ENCODE data around the gene TRAM2. TPM values are rescaled to one million over a fixed set of nuclear protein-coding genes. Genes with fewer than 3 reads are reported as not detected.

Gene TRAM2
- total and polyA plus RNA-seq, 10 of the 15 experiments (the other 5 are each of a cell fraction or from before 2014, with no cell fraction given), result 2.5 to 15.0 (median 11.0) TPM

DNA sequence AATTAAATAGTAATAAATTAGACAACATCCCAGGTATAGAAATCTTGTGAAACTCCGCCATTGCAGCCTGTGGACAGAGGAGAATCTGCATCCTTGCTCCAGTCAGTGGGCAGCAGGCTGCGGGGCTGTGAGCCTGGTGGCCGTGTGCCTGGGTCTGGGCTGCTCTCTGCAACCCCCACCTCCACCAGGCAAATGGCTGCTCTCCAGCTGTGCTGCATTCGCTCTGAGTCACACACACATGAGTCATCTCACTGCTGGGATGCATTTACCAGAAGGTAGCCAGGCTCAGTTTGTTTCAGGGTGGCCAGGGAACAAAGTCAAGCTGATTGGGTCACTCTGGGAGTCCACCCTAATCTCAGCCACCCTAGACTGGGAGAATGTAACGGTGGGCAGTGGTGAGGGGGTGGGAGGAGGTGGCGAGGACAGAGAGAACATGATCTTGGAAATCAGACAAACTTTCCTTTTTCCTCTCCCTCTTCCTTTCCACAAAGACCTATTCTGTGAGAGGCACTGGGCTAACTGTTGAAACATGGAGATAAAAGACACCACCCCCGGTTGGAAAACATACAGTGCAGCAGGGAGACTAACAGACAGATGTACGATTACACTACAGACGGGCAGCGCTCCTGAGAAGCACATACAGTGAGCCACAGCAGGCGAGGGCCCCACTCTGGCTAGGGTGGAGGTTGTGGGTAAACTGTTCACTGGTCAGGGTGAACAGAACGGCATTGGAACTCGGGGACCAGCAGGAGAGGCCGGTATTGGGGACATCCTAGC, 59.2 kb downstream of the TRAM2 start:
- WGBS (ENCODE audit: insufficient coverage, insufficient replicate concordance, low lambda C conversion rate, missing lambda C conversion rate), result 58% methylated on average over 14 of the region's 14 CpGs
- H3K4me2 ChIP-seq (ENCODE audit: control insufficient read depth, insufficient read depth), result peak overlapping the region; percentile 41; the same call in 1 of the 2 replicates
- H3K36me3 ChIP-seq (ENCODE audit: control insufficient read depth in 2 of 2, insufficient read depth in 2 of 2, low read length in 1 of 2), result peaks cover 7 to 10% of the 10 kb centered on the region in 2 experiments; a peak in 2 of 4 replicates
- no peaks in the 10 kb centered on the region for H4K20me1 ChIP-seq (ENCODE audit: control insufficient read depth, insufficient read depth)
- H3K27me3 ChIP-seq (replicated peaks in 1 of 2; ENCODE audit: control insufficient read depth in 2 of 2, insufficient read depth in 2 of 2, low read length in 1 of 2), result no peaks in the 10 kb centered on the region
- H3K9ac ChIP-seq (ENCODE audit: control insufficient read depth, insufficient read depth, low read length), result no peak overlapping the region
- BruUV-seq (replicated peaks), result no TSS peak
- in situ Hi-C loops (cut with MboI) (no loop called here), intact Hi-C loops (cut with micrococcal nuclease; ENCODE audit: unreplicated experiment) (no loop called here)
- peak overlapping the region; percentile 6; the same call in 1 of the 2 replicates for H3K27ac ChIP-seq (ENCODE audit: control insufficient read depth, insufficient read depth)
- H3K4me1 ChIP-seq (ENCODE audit: control insufficient read depth, insufficient read depth, low read length), result peaks cover 7% of the 10 kb centered on the region
- ATAC-seq, result peak; percentile 90
- POLR2A ChIA-PET, result no interaction called here
- H2AFZ ChIP-seq (ENCODE audit: control insufficient read depth, low read depth, low read length), result no peak overlapping the region
- H3K79me2 ChIP-seq (ENCODE audit: control insufficient read depth, insufficient read depth, low read length), result no peaks in the 10 kb centered on the region
- H3K9me3 ChIP-seq (replicated peaks; ENCODE audit: control insufficient read depth, insufficient read depth, low read length), result no peaks in the 10 kb centered on the region
- no peak overlapping the region for H3K4me3 ChIP-seq
- SMC1A ChIA-PET (ENCODE audit: uncharacterized antibody, unreplicated experiment), result no interaction called here
- RAD21 ChIA-PET (ENCODE audit: unreplicated experiment), result no interaction called here
- CTCF ChIA-PET, result no interaction called here
- FAIRE-seq, result peak; percentile 84
- no peak for DNase-seq (ENCODE audit: low read depth, low spot score)
- TF ChIP-seq EED (IDR thresholded peaks at IDR 0.05; ENCODE audit: low read depth) (peak; percentile 51; the same call in 1 of the 2 replicates), TCF3 (IDR thresholded peaks at IDR 0.05; ENCODE audit: borderline replicate concordance, insufficient read depth, low read depth, low read length) (peak; percentile 86), JUNB (IDR thresholded peaks at IDR 0.05) (peak; percentile 82), EP300 (IDR thresholded peaks at IDR 0.05; ENCODE audit: borderline replicate concordance in 1 of 2, control insufficient read depth in 1 of 2, low read depth in 2 of 2, low read length in 2 of 2) (no peak), ZBED1 (IDR thresholded peaks at IDR 0.05; ENCODE audit: borderline replicate concordance) (no peak), RAD51 (IDR thresholded peaks at IDR 0.05) (no peak), TARDBP (IDR thresholded peaks at IDR 0.05; ENCODE audit: borderline replicate concordance) (no peak), YY1 (IDR thresholded peaks at IDR 0.05; ENCODE audit: low read depth, low read length) (peak; percentile 91), BMI1 (IDR thresholded peaks at IDR 0.05; ENCODE audit: borderline replicate concordance) (no peak), CREB1 (IDR thresholded peaks at IDR 0.05; ENCODE audit: low read depth) (no peak), HSF1 (IDR thresholded peaks at IDR 0.05; ENCODE audit: low read depth, low read length) (no peak), RUNX3 (IDR thresholded peaks at IDR 0.05; ENCODE audit: low read length) (peak; percentile 14; the same call in 1 of the 2 replicates), MEF2A (IDR thresholded peaks at IDR 0.05; ENCODE audit: insufficient read depth, low read depth, low read length) (0 out of 2 replicates have a peak, but pooled peaks have one; percentile 19), IRF4 (IDR thresholded peaks at IDR 0.05; ENCODE audit: low read depth, low read length) (0 out of 2 replicates have a peak, but pooled peaks have one; percentile 52), TCF12 (IDR thresholded peaks at IDR 0.05; ENCODE audit: low read depth, low read length) (peak; percentile 92), FOXK2 (IDR thresholded peaks at IDR 0.05) (no peak), ZNF384 (IDR thresholded peaks at IDR 0.05; ENCODE audit: borderline replicate concordance, low read depth, low read length) (no peak)
- TF ChIP-seq, protein P1, sequence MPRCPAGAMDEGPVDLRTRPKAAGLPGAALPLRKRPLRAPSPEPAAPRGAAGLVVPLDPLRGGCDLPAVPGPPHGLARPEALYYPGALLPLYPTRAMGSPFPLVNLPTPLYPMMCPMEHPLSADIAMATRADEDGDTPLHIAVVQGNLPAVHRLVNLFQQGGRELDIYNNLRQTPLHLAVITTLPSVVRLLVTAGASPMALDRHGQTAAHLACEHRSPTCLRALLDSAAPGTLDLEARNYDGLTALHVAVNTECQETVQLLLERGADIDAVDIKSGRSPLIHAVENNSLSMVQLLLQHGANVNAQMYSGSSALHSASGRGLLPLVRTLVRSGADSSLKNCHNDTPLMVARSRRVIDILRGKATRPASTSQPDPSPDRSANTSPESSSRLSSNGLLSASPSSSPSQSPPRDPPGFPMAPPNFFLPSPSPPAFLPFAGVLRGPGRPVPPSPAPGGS (IDR thresholded peaks at IDR 0.05; ENCODE audit: borderline replicate concordance, insufficient read depth, low read depth, low read length, poor library complexity, severe bottlenecking), result peak; percentile 15
- TF ChIP-seq, protein P2, sequence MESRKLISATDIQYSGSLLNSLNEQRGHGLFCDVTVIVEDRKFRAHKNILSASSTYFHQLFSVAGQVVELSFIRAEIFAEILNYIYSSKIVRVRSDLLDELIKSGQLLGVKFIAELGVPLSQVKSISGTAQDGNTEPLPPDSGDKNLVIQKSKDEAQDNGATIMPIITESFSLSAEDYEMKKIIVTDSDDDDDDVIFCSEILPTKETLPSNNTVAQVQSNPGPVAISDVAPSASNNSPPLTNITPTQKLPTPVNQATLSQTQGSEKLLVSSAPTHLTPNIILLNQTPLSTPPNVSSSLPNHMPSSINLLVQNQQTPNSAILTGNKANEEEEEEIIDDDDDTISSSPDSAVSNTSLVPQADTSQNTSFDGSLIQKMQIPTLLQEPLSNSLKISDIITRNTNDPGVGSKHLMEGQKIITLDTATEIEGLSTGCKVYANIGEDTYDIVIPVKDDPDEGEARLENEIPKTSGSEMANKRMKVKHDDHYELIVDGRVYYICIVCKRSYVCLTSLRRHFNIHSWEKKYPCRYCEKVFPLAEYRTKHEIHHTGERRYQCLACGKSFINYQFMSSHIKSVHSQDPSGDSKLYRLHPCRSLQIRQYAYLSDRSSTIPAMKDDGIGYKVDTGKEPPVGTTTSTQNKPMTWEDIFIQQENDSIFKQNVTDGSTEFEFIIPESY (IDR thresholded peaks at IDR 0.05), result no peak
